ENCODE measurements around the gene TPX2.

DNA sequence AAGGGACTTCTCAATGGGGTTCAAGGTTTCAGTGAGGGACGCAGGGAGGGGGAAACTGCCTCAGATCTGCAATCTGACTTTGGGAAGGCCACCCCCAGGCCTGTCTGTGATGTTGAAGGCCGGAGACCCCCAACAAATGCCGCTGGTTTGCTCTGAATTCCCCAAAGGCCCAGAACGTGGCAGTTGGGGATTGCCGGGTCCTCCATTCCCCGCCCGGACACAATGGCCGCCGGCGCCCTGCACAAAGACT lies 16.1 kb upstream of the TPX2 start:
- TF ChIP-seq, protein P1, sequence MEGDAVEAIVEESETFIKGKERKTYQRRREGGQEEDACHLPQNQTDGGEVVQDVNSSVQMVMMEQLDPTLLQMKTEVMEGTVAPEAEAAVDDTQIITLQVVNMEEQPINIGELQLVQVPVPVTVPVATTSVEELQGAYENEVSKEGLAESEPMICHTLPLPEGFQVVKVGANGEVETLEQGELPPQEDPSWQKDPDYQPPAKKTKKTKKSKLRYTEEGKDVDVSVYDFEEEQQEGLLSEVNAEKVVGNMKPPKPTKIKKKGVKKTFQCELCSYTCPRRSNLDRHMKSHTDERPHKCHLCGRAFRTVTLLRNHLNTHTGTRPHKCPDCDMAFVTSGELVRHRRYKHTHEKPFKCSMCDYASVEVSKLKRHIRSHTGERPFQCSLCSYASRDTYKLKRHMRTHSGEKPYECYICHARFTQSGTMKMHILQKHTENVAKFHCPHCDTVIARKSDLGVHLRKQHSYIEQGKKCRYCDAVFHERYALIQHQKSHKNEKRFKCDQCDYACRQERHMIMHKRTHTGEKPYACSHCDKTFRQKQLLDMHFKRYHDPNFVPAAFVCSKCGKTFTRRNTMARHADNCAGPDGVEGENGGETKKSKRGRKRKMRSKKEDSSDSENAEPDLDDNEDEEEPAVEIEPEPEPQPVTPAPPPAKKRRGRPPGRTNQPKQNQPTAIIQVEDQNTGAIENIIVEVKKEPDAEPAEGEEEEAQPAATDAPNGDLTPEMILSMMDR (IDR thresholded peaks at IDR 0.05), result no peak
- TF ChIP-seq POLR2A (IDR thresholded peaks at IDR 0.05), result no peak
